ENCODE results near the gene NDUFA11. TPM values are rescaled to one million over a fixed set of nuclear protein-coding genes. Genes with fewer than 3 reads are reported as not detected.
A peak's percentile ranks its signal among the peaks of the same experiment; 100 is the strongest.

Gene NDUFA11
- 100 to 1,000 TPM; 123 to 215 (median 163) TPM for total RNA-seq

GRCh38 chr19:5903624-5904351 is at the start of gene NDUFA11:
Gene NDUFA11, minus strand, starts transcription at chr19:5903790. Its CDS starts 82 bp downstream, at chr19:5903708.
- intact Hi-C loops (cut with DNase I; ENCODE audit: low total_unique reads): no loop called here
- peak within 1 kb of the TSS; percentile 94 for H3K4me3 ChIP-seq (ENCODE audit: low read depth, poor library complexity, severe bottlenecking)
- peak; percentile 99 to 100 for DNase-seq (ENCODE audit: low spot score in 2 of 2)
- 1% methylated on average over 52 to 57 of the region's 57 CpGs for WGBS, 2 donors
- no peak for TF ChIP-seq POLR2A (IDR thresholded peaks at IDR 0.05)
- no peak for TF ChIP-seq CTCF (IDR thresholded peaks at IDR 0.05)

- no peak for DNase-seq (ENCODE audit: low spot score in 2 of 2)
- TF ChIP-seq CTCF (IDR thresholded peaks at IDR 0.05): no peak
- H3K4me3 ChIP-seq (ENCODE audit: low read depth, poor library complexity, severe bottlenecking): no peak overlapping the region
- intact Hi-C loops (cut with DNase I; ENCODE audit: low total_unique reads): no loop called here
- 65 to 66% methylated on average over 5 of the region's 5 CpGs for WGBS, 2 donors
These were observed 49.5 kb upstream of the NDUFA11 start for GRCh38 chr19:5953030-5953589.

DNA sequence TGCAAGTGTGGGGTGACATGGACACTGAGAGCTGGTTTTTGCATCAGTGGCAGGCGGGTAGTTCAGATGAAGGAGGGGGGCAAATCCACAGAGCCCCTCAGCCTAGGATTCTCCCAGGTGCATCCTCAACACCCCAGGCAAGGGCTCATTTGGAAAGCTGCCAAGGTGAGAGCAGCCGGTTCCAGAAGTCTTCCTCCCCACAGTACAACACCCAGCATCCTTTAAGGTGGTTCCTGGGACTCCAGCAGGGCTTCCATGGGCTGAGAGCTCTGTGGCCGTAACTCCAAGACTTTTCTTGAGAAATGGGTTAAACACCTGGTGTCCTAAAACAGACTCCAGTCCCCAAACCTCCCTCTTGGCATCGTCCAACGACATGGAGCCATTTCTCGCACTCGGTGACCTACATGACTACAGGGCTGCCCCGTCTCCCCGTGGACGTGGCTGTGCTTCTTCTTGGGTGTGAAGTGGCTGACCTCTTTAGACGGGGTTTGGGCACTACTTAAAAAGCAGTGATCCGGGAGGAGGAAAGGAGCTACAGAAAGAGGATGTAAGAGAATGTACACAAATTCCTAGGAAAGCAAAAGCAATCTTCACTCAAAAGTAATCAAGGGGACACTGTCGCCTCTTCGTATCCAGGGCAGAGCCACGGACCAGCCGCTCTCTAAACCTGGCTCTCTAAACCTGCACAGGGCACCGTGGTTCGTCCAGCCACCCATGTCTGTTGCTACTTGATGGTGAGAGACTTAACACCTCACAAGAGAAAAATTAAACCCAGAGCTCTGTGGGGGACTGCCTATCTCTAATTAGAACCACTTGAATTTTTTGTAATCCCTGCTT is 48.8 kb upstream of the NDUFA11 start:
- TF ChIP-seq CTCF (IDR thresholded peaks at IDR 0.05) (no peak), POLR2A (IDR thresholded peaks at IDR 0.05) (no peak)
- no peak for DNase-seq (ENCODE audit: low spot score in 2 of 2)
- H3K4me3 ChIP-seq (ENCODE audit: low read depth, poor library complexity, severe bottlenecking): no peak overlapping the region
- intact Hi-C loops (cut with DNase I; ENCODE audit: low total_unique reads): no loop called here
- WGBS, 2 donors: 78 to 81% methylated on average over 18 of the region's 18 CpGs

- no peak overlapping the region for H3K4me3 ChIP-seq (ENCODE audit: low read depth, poor library complexity, severe bottlenecking)
- TF ChIP-seq POLR2A (IDR thresholded peaks at IDR 0.05) (no peak), CTCF (IDR thresholded peaks at IDR 0.05) (no peak)
- WGBS, 2 donors: 30 to 38% methylated on average over 19 of the region's 19 CpGs
- no peak for DNase-seq (ENCODE audit: low spot score in 2 of 2)
- intact Hi-C loops (cut with DNase I; ENCODE audit: low total_unique reads): no loop called here
These were observed 47.8 kb upstream of the NDUFA11 start for GRCh38 chr19:5951338-5951861.

GRCh38 chr19:5950741-5951140 is 47.2 kb upstream of the NDUFA11 start:
- no peak for TF ChIP-seq CTCF (IDR thresholded peaks at IDR 0.05)
- no peak for TF ChIP-seq POLR2A (IDR thresholded peaks at IDR 0.05)
- WGBS, 2 donors: 61 to 63% methylated on average over 3 of the region's 3 CpGs
- no peak for DNase-seq (ENCODE audit: low spot score in 2 of 2)
- intact Hi-C loops (cut with DNase I; ENCODE audit: low total_unique reads): no loop called here
- H3K4me3 ChIP-seq (ENCODE audit: low read depth, poor library complexity, severe bottlenecking): no peak overlapping the region

All from lower leg skin (tissue), 4 donors.